HFF-Myc (cell line): ENCODE results near the gene PIGQ.
A peak's percentile ranks its signal among the peaks of the same experiment; 100 is the strongest.

Experiments
- DNase-seq: peaks from one replicate; pipeline ENCODE4 v3.0.0-alpha.2; 2011; ENCODE audit warnings: low read depth; ENCODE audit errors: extremely low read depth
- H3K4me3 ChIP-seq: replicated peaks from 2 replicates; pipeline ENCODE4 v1.5.1; 2011; ENCODE audit warnings: low read depth, mild to moderate bottlenecking, control low read depth, low read length
- CTCF ChIP-seq: IDR thresholded peaks from 2 replicates; pipeline ENCODE4 v1.5.1; 2012; ENCODE audit warnings: mild to moderate bottlenecking, low read depth, low read length, control low read depth; ENCODE audit errors: missing control alignments

Gene PIGQ

DNA sequence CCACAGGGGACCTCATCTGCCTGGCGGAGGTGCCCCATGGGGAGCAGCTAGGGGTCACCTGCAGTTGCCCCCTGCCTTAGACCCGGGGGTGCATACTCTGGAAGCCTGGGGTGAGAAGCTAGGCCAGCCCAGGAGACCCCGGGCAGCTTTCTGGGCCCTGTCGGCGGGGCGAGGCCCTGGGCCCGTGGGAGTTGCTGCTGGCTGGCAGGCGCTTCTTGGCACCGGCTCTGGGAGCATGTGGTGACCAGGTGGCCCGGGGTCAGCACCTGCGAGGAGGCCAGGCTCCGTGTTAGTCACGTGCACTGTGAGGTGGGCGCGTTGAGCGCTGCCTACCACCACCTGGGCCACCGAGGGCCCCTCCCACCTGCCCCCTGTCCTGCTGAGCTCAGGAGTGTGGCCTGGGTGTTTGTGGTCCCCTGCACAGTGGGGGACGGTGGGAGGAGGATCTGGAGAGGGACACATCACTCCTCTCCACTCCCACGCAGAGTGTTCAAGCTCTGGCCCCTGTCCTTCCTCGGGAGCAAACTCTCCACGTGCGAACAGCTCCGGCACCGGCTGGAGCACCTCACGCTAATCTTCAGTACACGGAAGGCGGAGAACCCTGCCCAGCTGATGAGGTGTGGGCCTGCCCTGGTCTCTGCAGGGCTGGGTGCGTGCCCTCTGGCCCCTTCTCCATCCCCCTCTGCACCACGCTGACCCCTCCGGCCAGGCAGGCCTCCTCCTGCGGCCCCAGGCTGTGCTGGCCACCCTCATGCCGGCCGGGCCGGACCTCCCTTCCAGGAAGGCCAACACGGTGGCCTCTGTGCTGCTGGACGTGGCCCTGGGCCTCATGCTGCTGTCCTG, 5.8 kb downstream of the PIGQ start:
- no peak for TF ChIP-seq CTCF
- DNase-seq = no peak
- no peak overlapping the region for H3K4me3 ChIP-seq

DNA sequence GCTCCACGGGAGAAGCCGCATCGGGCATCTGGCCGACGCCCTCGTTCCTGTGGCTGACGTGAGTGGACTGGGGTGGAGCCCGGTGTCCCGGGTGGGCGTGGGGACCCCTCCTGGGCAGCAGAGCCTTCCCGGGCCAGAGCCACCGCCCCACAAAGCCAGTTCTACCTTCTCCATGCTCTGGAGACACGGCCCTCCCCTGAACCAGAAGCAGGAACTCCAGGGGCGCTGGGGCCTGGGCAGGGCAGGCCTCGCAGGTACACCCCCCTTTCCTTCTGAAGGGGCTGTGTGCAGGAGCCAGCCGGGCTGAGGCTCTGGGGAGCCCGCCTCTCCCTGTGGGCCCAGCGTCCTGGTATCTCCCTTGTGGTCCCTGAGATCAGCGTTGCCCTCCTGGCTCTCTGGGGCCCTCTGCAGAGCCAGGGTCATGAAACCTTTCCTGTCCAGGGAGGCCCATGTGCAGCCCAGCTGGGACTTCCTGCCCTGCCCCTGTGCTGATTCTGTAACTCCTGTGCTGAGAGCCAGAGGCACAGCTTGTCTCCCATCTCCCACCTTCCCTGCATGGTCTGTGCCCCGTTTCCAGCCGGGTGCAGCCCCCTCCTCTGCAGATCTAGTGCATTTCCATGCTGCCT, 6.5 kb downstream of the PIGQ start:
- DNase-seq = no peak
- no peak for TF ChIP-seq CTCF
- no peak overlapping the region for H3K4me3 ChIP-seq

DNA sequence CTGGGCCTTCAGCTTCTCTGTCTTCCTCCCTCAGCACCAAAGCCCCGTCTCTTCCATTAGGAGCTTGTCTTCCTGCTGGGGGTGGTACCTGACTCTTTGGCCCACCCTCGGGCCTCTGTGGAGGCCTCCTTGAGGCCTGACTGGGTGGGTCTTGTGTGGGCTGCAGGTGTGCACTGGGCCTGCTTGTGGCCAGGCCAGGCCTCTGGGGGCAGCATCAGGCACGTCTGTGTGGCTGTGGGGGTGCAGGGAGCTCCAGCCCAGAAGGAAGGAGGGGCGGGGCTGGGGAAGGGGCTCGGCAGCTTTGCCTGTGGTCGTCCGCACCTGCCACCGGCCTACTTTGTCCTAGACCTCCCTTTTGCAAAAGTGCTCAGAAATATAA, 7.0 kb downstream of the PIGQ start:
- no peak for TF ChIP-seq CTCF
- H3K4me3 ChIP-seq = no peak overlapping the region
- DNase-seq = no peak

DNA sequence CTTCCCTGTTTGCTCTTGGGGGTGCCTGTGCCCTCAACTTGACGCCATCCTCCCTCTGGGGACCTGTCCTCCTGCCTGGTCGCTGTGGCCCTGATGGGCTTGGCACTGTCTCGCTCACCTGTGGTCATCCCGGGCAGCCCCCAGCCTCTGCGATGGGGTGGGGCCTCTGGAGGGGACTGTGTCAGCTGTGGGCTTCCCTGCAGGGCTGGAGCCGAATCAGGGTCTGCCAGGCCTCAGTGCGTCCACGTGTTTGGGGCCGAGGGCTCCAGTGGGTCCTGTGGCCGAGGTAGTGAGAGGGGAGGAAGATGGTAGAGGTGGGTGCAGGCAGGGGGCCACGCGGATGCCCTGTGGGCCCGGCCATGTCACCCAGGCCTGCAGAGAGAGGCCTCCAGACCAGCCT, 8.0 kb downstream of the PIGQ start:
- no peak for DNase-seq
- no peak for TF ChIP-seq CTCF
- H3K4me3 ChIP-seq = no peak overlapping the region

- no peak for TF ChIP-seq CTCF
- DNase-seq = no peak
- H3K4me3 ChIP-seq = no peak overlapping the region
Observed at GRCh38 chr16:578232-578869, 8.6 kb downstream of the PIGQ start.

DNA sequence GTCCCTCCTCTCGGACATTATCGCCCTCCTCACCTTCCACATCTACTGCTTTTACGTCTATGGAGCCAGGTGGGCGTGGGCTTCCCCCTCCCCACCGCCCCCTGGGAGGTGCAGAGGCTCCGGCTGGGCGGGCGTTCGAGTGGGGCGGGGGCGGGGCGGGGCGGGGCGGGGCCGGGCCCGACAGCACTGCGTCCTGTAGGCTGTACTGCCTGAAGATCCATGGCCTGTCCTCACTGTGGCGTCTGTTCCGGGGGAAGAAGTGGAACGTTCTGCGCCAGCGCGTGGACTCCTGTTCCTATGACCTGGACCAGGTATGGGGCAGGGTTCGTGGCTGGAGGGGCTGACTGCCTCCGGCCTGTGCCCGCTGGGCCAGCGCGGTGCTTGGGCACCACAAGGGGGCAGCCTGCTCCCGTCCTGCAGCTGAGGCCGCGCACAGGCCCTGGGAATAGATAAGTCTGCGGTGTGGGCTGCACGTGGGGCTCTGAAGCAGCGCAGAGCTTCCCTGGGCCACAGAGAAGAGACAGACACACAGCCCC, 9.2 kb downstream of the PIGQ start:
- peak; percentile 77 for TF ChIP-seq CTCF
- H3K4me3 ChIP-seq = no peak overlapping the region
- no peak for DNase-seq
